A549 treated with CORT108297 at 1 μM for 4 hours (cell line): ENCODE measurements around the gene KLF15. TPM values are rescaled to one million over a fixed set of nuclear protein-coding genes. Genes with fewer than 3 reads are reported as not detected.

ENCODE experiments used
- total RNA-seq: library from RNA; stranded (reverse); fragments of 200-300 nt; extraction: Qiagen RNA extraction; gene quantifications from 5 replicates; pipeline ENCODE4 v1.2.3, GENCODE V29; 2022

KLF15 gene
- 0.06 to 0.11 TPM (median 0.10 TPM) in 5 replicates for total RNA-seq

GRCh38 chr3:126357295-126358037 lies at the start of gene KLF15:
Gene KLF15 (minus strand): TSS chr3:126357408. CDS start chr3:126352922, 4,486 bp downstream.

GRCh38 chr3:126394179-126394976 lies 37.2 kb upstream of the KLF15 start, which contains the start of gene CFAP100:
Gene CFAP100 (plus strand): TSS chr3:126394909. CDS start chr3:126396001, 1,092 bp downstream.

Other genes with a start within 250 kb of the KLF15 start
- gene ALDH1L1, start 176.8 kb downstream of the KLF15 start, total RNA-seq = 0.14 to 0.36 TPM (median 0.17 TPM) in 5 replicates
- gene CFAP100, start 37.5 kb upstream of the KLF15 start, total RNA-seq = not detected in 5 replicates
- 6.5 to 8.8 TPM (median 8.3 TPM) in 5 replicates for gene ZXDC, start 118.5 kb upstream of the KLF15 start, total RNA-seq
- gene UROC1, start 160.4 kb upstream of the KLF15 start, total RNA-seq = not detected in 5 replicates
- gene CHST13, start 166.7 kb upstream of the KLF15 start, total RNA-seq = 0.50 to 1.4 TPM (median 1.1 TPM) in 5 replicates
- not detected in 5 replicates for gene C3orf22, start 201.5 kb upstream of the KLF15 start, total RNA-seq